HG03025 (cell line): ENCODE measurements around the gene HRAS.

ENCODE experiments used
- ATAC-seq: cut with Tn5 transposase; IDR thresholded peaks from one replicate; pipeline ENCODE4 v1.9.1; 2021; ENCODE audit warnings: mild to moderate bottlenecking, moderate library complexity; ENCODE audit not compliant: unreplicated experiment, low FRiP score

The HRAS gene

GRCh38 chr11:567629-568292 is 32.4 kb upstream of the HRAS start:
- no peak for ATAC-seq

DNA sequence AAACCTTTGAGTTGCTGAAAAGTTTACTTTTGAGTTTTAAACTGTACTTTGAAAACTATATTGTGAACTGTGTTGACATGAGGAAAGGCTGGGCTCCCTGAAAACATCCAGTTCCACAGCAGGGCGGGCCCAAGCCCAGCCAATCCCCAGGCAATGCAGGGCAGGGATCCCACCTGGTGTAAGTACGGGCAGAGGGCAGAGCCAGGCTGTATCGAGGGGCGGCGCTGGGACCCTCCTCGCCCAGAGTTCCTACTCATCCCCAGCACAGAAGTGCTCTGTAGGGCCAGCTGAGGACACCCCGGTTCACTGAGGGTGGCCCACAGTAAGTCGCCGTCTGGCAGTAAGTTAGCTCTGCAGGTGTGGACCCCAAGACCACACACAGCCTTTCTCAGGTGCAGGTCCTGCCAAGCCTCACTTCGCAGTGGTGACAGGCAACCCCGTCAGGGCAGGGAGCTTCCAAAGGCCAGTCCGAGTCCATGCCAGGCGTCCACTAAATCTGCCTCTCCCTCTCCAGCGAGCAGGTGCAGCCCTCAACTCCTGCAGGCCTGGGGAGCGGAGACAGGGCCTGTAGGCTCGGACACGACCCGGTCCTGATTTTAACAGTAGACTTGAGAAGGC is 31.7 kb upstream of the HRAS start:
- ATAC-seq, result no peak

GRCh38 chr11:565921-566509 is 30.6 kb upstream of the HRAS start:
- ATAC-seq, result no peak

DNA sequence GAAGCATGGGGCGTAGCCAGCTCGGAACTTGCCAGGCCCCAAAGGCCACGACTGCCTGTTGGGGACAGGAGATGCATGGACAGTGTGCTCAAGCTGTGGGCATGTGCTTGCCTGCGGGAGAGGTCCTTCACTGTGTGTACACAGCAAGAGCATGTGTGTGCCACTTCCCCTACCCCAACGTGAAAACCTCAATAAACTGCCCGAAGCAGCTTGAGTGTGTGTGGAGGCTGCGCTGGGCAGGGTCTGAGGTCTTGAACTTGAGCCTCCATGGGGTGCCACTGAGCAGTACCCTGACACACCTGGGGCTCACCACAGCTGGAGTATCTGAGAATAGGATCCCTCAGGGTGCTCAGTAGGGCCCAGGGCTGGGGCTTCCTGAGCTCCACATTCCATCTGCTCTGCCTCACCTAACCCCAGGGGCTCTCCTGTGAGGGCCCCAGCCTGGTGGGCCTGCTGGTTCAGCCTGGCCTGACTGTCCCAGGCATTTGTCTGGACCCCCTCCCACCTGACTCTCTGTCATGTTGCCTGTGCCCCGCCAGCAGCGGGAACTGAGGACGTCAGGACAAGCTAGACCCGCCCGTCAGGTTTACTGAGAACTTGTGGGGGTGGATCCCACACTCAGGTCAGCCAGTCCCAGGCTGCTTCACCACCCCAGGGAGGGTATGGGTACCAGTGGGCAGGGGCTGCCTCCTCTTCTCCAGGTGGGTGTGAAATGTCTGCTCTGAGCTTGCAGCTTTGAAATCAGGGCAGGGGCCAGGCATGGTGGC is 28.6 kb upstream of the HRAS start:
- no peak for ATAC-seq

GRCh38 chr11:563066-563811 is 27.9 kb upstream of the HRAS start:
- no peak for ATAC-seq

GRCh38 chr11:562046-562645 is 26.8 kb upstream of the HRAS start:
- ATAC-seq, result no peak

GRCh38 chr11:561148-562003 is 26.0 kb upstream of the HRAS start:
- ATAC-seq, result peak; percentile 27

GRCh38 chr11:560305-561147 is 25.1 kb upstream of the HRAS start, which contains the start of the genes LMNTD2 and RASSF7:
Gene LMNTD2, minus strand, starts transcription at chr11:560738. Its CDS starts 22 bp downstream, at chr11:560716.
Gene RASSF7, plus strand, starts transcription at chr11:560970. Its CDS starts 799 bp downstream, at chr11:561769.
- peak; percentile 68 for ATAC-seq

DNA sequence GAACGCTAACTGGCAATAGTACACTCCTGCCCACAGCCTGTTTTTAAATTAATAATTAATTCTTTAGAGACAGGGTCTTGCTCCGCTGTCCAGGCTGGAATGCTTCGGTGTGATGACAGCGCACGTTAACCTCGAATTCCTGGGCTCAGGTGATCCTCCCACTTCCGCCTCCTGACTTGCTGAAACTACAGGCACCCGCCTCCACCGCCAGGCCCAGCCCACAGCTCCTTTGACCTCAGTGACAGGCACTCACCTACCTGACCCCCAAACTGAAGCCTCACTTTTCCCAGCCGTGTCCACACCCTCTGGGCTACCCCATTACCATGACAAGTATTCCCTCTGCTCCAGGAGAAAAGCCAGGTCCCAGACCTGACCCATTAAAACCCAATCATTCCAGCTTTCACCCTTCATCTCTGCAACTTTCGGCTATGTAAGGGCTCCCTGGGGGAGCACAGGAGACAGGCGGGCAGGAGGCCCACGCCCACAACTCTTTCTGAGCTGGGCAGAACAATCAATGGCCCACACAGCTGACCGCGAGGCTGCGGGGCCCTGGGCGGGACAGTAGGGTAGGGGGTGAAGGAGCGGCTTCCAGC is 24.4 kb upstream of the HRAS start:
- no peak for ATAC-seq

DNA sequence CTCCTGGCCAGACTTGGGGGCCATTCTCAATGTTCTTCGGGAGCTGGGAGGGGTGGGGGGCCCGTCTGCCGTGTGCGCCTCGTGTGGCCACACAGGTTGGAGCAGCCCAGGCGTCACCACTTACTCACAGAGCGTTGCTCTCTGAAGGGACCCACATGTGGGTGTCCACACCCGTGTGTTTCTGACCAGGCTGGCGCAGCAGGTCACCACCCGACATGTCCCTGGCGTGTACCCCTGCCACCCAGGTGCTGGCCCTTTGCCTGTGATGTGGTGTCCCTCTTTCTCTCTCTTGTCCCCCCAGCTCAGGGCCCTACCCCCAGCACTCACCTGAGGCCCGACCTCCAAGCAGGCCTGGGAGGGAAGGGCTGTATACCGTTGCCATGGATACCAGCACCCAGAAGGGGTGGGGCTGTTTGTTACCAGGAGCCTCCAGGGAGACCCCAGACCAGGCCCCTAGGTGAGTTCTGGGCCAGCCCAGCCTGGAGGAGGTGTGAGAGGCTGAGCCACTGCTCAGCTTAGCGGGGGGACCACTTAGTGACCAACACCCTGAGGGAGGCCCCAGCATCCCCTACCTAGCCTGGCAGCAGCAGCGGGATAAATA is 23.7 kb upstream of the HRAS start:
- ATAC-seq, result no peak

DNA sequence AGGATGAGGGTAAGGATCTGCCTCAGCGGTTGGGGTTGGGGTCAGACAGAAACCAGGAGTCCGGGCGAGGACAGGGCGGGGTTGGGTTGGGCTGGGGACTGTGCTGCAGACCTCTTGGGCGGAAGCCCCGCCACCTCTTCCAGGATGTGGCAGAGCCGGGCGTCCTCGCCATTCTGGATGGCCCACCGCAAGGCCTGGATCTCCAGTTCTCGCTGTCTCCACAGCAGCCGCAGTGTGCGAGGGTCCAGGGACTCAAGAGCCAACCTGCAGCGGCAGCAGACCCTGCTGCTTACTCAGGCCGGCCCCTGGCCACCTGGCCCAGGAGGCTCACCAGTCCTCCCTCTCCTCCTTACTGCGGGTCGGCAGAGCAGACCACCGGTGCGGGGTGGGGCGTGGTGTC is 23.1 kb upstream of the HRAS start:
- no peak for ATAC-seq

DNA sequence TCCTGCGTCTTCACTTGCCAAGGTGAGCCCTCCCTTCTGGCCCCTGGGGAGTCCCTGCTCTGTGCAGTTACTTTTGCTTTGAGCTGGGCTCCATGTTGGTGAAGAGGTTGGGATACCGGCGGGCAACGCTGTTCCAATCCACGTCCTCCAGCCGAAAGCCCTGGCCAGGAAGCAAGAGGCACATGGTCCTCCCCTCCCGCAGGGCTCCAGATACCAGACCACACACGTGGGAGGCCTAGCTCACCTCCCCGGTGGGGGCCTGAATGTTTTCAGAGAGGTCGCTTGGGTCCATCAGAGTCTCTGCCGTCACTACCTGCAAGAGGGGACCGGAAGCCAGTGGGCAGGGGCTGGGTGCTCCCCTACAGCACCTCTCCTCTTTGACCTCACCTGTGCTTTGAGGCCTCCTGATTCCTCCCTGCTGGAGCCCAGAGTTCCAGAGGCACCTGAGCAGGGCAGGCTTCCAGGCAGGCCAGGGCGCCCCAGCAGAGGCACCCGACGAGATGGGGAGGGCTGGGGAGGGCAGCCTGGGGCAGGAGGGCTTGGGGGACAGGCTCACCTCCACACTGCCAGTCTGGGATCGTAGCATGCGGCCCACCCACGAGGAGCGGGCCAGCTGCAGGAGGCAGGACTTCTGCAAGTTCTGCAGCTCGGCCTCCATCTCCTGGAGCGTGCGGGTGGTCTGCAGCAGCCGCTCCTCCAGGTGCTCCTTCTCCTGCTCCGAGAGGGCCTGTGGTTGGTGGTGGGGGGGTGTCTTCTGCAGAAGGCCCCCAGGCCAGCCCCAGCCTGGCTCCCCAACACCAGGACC is 22.2 kb upstream of the HRAS start:
- ATAC-seq, result no peak

GRCh38 chr11:556662-557256 is 21.4 kb upstream of the HRAS start:
- ATAC-seq, result no peak

- ATAC-seq, result no peak
Observed at GRCh38 chr11:555780-556661, 20.6 kb upstream of the HRAS start.

GRCh38 chr11:555227-555779 is 19.9 kb upstream of the HRAS start:
- ATAC-seq, result no peak
